Posterior cingulate gyrus (tissue), 11 donors: ENCODE data around the gene EEF2K.
"Not testable (repeated sequence)": the region's sequence is repeated elsewhere in the genome, so short reads cannot be mapped to it uniquely, and the experiment has no call there.

Source experiments
- DNase-seq, 10 donors: peaks; one replicate each; pipeline versions ENCODE4 v3.0.0 to v3.0.0-alpha.2; 2020 to 2021; ENCODE audit warnings: mixed read lengths in 3 of 10
- intact Hi-C: fragments of 100-400 bp; cut with DNase I; formaldehyde crosslinking; loops from one replicate; pipeline ENCODE4 v1.15.1; 2023

EEF2K gene

DNA sequence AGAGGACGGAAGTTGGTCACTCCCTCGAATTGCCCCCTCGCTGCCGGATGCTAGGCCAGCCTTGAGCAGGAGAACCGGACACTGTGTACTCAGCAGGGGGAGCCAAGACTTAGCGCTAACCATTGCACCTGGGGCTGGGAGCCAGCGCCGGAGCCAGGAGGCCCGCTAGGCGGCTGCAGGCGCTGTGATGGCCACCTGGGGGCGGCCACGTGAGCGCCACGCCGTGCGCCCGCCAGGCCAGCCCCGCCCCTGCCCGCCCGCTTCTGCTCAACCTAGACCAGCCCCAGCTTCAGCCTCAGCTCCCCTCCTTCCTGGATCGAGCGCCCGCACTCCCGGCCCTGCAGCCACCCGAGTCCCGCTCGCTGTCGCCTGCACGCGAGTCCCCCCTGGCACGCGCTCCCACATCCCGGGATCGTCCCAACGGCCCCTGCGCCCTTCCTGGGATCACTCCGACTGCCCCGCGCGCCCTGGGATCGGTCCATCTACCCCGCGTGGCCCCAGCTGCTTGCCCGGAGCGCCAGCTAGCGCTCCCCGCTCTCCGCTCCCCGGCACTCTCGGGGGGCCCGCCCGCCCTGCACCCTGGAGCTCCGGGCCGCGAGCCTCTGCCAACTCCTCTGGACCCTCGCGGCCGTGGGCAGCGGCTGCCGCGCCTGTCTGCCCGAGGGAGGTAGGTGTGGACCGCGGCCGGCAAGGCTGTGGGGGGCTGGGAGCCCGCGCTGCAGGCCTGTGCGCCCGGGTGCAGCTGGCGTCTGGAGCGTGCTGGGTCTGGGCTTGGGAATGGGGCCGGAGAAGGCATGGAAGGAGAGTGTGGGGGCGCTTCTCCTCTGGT is at the start of gene EEF2K:
EEF2K (plus strand) TSS at position 266 of the 829 bp plus-strand sequence. CDS start 19,452 bp downstream, outside the sequence.
- intact Hi-C loops = loop anchor here (1.0 kb wide), 1 partner anchor 91 kb away; the partner anchor contains the start of gene POLR3E
- peak; percentile 65 to 97 (median 78) for DNase-seq

- intact Hi-C loops = no loop called here
- no peak for DNase-seq
These were observed 44.7 kb upstream of the EEF2K start for GRCh38 chr16:22161401-22161800.

DNA sequence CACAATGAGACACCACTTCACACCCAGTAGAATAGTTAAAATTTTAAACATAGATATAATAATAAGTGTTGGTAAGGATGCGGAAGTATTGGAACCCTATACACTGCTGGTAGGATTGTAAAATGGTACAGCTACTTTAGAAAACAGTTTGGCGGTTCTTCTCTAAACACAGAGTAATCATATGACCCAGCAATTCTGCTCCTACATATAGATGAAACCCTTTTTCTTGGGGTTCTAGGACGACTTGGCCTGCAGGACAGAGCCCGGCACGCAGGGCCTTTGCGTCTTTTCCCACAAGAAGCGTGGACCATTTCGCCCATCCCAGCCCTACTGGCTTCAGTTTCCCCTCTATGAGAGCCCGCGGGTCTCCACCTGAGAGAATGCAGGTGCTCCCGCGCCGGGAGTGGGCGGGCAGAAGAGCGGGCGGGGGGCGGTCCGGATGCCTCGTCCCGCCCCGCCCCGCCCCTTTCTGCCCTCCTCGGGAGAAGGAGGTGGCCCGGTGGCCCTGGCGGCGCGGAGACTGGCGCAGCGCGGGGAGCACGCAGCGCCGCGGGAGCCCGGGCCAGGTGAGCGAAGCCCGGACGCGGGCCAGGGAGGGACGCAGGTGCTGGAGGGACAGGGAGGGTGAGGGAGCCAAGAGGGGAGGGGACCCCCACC is 44.0 kb upstream of the EEF2K start, which contains the start of gene SDR42E2:
SDR42E2 (plus strand) TSS at position 508 of the 657 bp plus-strand sequence. CDS start 3,077 bp downstream, outside the sequence.
- DNase-seq = peak in 3 of 10 donors; percentile 42 to 76 (median 59)
- intact Hi-C loops = no loop called here

DNA sequence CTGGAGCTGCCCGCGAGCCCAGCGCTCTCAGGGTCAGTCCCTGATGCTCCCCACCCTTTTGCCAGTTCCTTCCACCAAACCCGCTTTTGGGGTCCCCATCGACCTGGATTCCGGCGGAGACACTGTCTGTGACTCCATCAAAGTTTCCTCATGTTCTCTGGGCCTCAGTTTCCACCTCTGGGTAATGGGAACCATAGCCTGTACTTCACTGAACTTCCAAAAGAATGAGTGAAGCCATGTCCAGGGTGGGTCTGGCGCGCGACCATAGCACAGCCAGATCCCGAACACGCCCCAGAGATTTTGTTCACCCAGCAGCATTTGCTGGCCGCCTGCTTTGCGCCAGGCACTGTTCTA is 43.4 kb upstream of the EEF2K start:
- intact Hi-C loops = no loop called here

DNA sequence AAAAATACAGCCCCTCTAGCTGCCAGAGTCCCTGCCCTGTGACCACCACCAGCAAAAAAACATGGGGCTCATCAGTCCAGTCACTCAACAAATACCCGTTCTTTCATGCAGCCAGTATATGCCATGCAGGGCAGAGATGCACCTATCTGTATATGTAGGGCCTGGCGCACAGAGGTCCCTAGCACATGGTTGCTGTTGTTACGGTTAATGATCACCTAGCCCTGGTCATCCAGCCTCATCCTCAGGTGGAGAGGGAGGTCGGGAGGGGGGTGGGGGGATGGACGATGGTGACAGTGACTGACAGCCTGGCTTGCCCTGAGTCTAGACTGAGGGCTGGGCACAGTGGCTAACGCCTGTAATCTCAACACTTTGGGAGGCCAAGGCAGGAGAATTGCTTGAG is 42.3 kb upstream of the EEF2K start:
- DNase-seq = peak in 3 of 10 donors; percentile 8 to 35 (median 24)
- intact Hi-C loops = no loop called here

More for the DNA sequence above, 43.4 kb upstream of the EEF2K start:
- DNase-seq = peak in 3 of 10 donors; percentile 3 to 46 (median 22)

- DNase-seq = peak in 2 of 10 donors; percentile 6 to 31
- intact Hi-C loops = no loop called here
These were observed 41.6 kb upstream of the EEF2K start for GRCh38 chr16:22164482-22164881.

DNA sequence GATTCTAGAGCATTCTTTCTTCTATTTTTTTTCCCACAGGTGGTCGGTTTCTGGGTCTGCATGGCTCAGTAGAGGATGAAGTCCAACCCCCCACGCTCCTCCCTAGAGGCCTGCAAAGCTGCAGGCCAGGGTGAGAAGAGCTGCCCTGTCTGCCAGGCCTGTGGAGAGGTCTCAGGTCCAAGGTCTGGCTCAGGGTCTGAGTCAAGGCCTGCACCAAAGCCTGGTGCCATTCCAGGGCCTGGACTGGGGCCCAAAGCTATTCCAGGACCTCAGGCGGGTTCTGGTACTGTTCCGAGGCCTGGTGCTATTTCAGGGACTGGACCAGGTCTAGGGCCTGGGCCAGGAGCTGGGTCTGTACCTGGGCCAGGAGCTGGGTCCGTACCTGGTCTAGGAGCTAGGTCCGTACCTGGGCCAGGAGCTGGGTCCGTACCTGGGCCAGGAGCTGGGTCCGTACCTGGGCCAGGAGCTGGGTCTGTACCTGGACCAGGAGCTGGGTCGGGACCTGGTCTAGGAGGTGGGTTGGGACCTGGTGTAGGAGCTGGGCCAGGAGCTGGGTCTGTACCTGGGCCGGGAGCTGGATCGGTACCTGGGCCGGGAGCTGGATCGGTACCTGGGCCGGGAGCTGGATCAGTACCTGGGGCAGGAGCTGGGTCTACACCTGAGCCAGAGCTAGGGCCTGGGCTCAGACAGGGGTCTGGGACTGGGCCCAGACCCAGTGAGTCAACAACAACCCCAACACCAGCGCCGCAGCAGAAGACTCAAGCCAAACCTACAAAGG is 40.4 kb upstream of the EEF2K start:
- peak in 3 of 10 donors; percentile 52 to 62 (median 61) for DNase-seq
- intact Hi-C loops = no loop called here

GRCh38 chr16:22171953-22172352 is 34.1 kb upstream of the EEF2K start:
- intact Hi-C loops = no loop called here
- peak in 3 of 10 donors; percentile 57 to 64 (median 59) for DNase-seq

- intact Hi-C loops = not testable (repeated sequence)
These were observed 33.4 kb upstream of the EEF2K start for GRCh38 chr16:22172642-22173041.

GRCh38 chr16:22174642-22175041 is 31.4 kb upstream of the EEF2K start:
- peak in 2 of 10 donors; percentile 14 to 24 for DNase-seq
- intact Hi-C loops = no loop called here

More at GRCh38 chr16:22172642-22173041, 33.4 kb upstream of the EEF2K start:
- peak in 2 of 10 donors; percentile 13 to 21 for DNase-seq

GRCh38 chr16:22177968-22178930 is 27.8 kb upstream of the EEF2K start:
- intact Hi-C loops = no loop called here
- DNase-seq = peak in 2 of 10 donors; percentile 60 to 64

- intact Hi-C loops = no loop called here
- DNase-seq = peak in 2 of 10 donors; percentile 34 to 38
These were observed 24.7 kb upstream of the EEF2K start for GRCh38 chr16:22181426-22181825.

- intact Hi-C loops = no loop called here
- peak in 2 of 10 donors; percentile 26 to 30 for DNase-seq
These were observed 24.2 kb upstream of the EEF2K start for GRCh38 chr16:22181843-22182242.

DNA sequence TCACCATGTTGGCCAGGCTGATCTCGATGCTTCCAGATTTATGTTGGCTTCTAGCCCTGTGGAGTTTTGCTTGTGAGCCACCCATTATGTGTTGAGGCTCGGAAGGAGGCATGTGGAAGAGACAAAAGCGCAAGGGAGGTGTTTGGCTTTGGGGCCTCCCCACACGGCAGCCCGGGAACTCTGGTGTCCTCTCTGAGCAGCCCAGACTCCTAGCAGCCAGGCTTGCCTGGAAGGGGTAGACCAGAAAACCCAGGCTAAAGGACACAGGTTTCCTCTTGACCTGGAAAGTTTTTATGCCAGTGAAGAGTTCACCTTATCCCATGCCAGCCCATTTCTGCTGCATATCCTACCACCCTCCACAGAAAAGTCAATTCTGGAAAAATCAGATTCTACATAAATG is 22.7 kb upstream of the EEF2K start:
- peak in 1 of 10 donors; percentile 51 for DNase-seq
- intact Hi-C loops = no loop called here

DNA sequence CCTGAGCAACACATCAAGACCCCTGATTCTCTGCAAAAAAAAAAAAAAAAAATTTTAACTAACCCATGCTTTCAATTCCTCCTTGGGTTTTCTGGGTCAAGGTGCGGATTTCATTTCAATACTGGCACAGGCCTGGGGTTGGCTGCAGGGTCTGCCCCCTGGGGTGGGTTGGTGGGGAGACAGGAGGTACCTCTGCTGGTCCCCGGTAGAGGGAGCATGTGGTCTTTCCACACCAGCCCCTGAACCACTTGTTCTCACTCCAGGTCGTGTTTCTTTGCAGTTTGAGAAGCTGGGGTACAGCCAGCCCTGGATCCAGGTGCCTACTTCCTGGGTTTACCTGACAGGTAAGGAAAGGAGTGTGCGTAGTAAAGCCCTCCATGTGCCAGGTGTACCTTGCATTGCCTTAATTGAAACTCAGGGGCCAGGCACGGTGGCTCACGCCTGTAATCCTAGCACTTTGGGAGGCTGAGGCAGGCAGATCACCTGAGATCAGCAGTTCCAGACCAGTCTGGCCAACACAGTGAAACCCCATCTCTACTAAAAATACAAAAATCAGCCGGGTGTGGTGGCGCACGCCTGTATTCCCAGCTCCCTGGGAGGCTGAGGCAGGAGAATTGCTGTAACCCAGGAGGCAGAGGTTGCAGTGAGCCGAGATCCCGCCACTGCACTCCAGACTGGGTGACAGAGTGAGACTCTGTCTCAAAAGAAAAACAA is 22.0 kb upstream of the EEF2K start:
- DNase-seq = peak in 2 of 10 donors; percentile 26 to 47
- intact Hi-C loops = no loop called here

DNA sequence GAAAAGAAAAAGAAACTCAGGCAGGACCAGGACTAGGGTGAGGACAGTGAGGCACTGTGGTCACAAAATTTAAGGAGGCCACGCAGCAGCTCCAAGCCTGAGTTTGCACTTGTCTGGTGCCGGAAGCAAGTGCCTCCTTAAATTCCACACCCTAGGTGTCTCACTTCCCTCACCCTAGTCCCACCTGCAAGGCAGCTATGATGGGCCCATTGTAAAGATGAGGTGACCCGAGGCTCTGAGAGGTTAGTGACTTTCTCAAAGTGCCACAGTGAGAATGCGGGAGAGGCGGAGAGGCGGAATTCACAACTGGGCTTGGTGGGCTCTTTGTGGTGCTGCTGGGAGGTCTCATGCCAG is 21.5 kb upstream of the EEF2K start:
- intact Hi-C loops = no loop called here
- peak in 1 of 10 donors; percentile 25 for DNase-seq

DNA sequence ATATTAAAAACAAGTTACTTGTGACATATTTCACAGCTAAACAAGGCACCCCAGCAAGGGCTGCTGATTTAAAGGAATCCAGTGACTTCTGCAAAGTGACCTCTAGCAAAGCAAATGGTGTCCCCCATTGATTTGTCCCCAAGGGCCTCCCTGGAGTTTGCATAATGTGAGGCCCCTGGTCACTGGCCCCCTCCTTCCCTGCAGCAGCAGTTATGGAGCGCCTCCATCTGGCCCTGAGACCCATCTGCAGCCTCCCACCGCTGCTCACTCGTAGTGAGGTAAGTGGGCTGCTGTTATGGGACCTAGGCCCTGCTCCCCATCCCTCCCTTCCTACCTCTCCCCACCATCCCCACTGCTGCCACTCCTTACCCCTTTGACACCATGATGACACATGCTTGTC is 19.6 kb upstream of the EEF2K start:
- DNase-seq = peak in 1 of 10 donors; percentile 45
- intact Hi-C loops = no loop called here

DNA sequence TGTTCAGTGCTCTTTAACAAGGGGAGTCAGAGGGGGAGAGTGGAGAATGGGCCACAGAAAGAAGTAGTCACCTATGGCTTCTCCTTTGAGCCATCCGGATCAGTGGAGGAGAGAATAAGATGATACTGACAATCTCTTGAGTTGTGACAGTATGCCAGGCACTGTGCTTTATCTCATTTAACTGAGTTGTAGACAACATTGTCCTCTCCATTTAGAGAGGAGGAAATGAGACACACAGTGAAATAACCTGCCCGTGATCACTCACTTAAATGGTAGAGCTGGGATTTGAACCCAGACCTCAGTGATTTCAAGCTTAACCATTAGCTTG is 17.8 kb upstream of the EEF2K start:
- no peak for DNase-seq
- intact Hi-C loops = loop anchor here (2.0 kb wide), 1 partner anchor 235 kb away; the partner anchor contains the start of gene UQCRC2
